PC-9 (cell line): ENCODE measurements around the gene PAF1. TPM values are rescaled to one million over a fixed set of nuclear protein-coding genes. Genes with fewer than 3 reads are reported as not detected.

ENCODE experiments used
- BruUV-seq: library from RNA; stranded (reverse); fragments of 400-500 nt; replicated peaks from 2 replicates; lab custom pipeline; 2021; lab: Mats Ljungman, UMichigan
- CTCF ChIA-PET: fragments of 300-600 bp; sonication (Branson Sonifier 250); formaldehyde crosslinking; loops from one replicate; lab custom pipeline; 2022; ENCODE audit warnings: antibody characterized with exemption; lab: Charles Lee
- POLR2A ChIA-PET: fragments of 300-600 bp; sonication (Branson Sonifier 250); formaldehyde crosslinking; loops from one replicate; lab custom pipeline; 2022; ENCODE audit warnings: antibody characterized with exemption; ENCODE audit not compliant: unreplicated experiment; lab: Charles Lee
- DNase-seq, 2 experiments: peaks; one replicate each; pipeline versions ENCODE4 v3.0.0 to v3.0.0-alpha.2; 2015 to 2022; ENCODE audit warnings: mixed read lengths in 1 of 2
- H2AFZ ChIP-seq: fragments of 200-600 bp; sonication (generic); 2 replicates; pipeline ENCODE4 v1.8.1; 2017; ENCODE audit warnings: antibody characterized with exemption
- H3F3A ChIP-seq: fragments of 200-600 bp; sonication (generic); 2 replicates; pipeline ENCODE4 v1.8.1; 2017; ENCODE audit warnings: antibody characterized with exemption, mild to moderate bottlenecking, low read depth; ENCODE audit not compliant: insufficient read depth
- H3K27ac ChIP-seq: fragments of 200-600 bp; sonication (generic); 2 replicates; pipeline ENCODE4 v1.6.1; 2016; ENCODE audit warnings: mixed run types
- H3K27me3 ChIP-seq: fragments of 200-600 bp; sonication (generic); 2 replicates; pipeline ENCODE4 v1.6.1; 2016; ENCODE audit warnings: low read depth, mixed run types; ENCODE audit not compliant: insufficient read depth
- H3K36me3 ChIP-seq: fragments of 200-600 bp; sonication (generic); 2 replicates; pipeline ENCODE4 v1.6.1; 2016; ENCODE audit warnings: low read depth, mixed run types
- H3K4me1 ChIP-seq: fragments of 200-600 bp; sonication (generic); replicated peaks from 2 replicates; pipeline ENCODE4 v1.6.1; 2016; ENCODE audit warnings: mixed run types; ENCODE audit not compliant: insufficient read depth
- H3K4me2 ChIP-seq: fragments of 200-600 bp; sonication (generic); 2 replicates; pipeline ENCODE4 v1.6.1; 2017; ENCODE audit warnings: mixed run types
- H3K4me3 ChIP-seq: fragments of 200-600 bp; sonication (generic); 2 replicates; pipeline ENCODE4 v1.6.1; 2016; ENCODE audit warnings: mixed run types
- H3K79me2 ChIP-seq: fragments of 200-600 bp; sonication (generic); 2 replicates; pipeline ENCODE4 v1.6.1; 2017; ENCODE audit warnings: low read depth, mixed run types
- H3K9me2 ChIP-seq: fragments of 200-600 bp; sonication (generic); 2 replicates; pipeline ENCODE4 v1.8.1; 2017; ENCODE audit warnings: mild to moderate bottlenecking; ENCODE audit not compliant: insufficient read depth
- H3K9me3 ChIP-seq: fragments of 200-600 bp; sonication (generic); 2 replicates; pipeline ENCODE4 v1.8.1; 2016; ENCODE audit warnings: low read depth; ENCODE audit not compliant: insufficient read depth
- H4K20me1 ChIP-seq: fragments of 200-600 bp; sonication (generic); 2 replicates; pipeline ENCODE4 v1.8.1; 2017; ENCODE audit not compliant: insufficient read depth
- CTCF ChIP-seq: fragments of 200-600 bp; sonication (generic); conservative IDR thresholded peaks from 2 replicates; pipeline ENCODE4 v1.6.1; 2017; ENCODE audit warnings: mixed run types, antibody characterized with exemption, mild to moderate bottlenecking, moderate library complexity
- EZH2 ChIP-seq: fragments of 200-600 bp; sonication (generic); IDR thresholded peaks from 2 replicates; pipeline ENCODE4 v1.8.0; 2017; ENCODE audit warnings: antibody characterized with exemption, low read depth
- intact Hi-C: fragments of 100-400 bp; cut with micrococcal nuclease; formaldehyde crosslinking; loops from one replicate; pipeline ENCODE4 v1.10.0; 2022; ENCODE audit not compliant: unreplicated experiment
- total RNA-seq: library from RNA; stranded (reverse); gene quantifications from 2 replicates; pipeline ENCODE4 v1.2.3, GENCODE V29; 2021

PAF1 gene
- total RNA-seq, 1 experiment from 2014 or later: 61.1 TPM

DNA sequence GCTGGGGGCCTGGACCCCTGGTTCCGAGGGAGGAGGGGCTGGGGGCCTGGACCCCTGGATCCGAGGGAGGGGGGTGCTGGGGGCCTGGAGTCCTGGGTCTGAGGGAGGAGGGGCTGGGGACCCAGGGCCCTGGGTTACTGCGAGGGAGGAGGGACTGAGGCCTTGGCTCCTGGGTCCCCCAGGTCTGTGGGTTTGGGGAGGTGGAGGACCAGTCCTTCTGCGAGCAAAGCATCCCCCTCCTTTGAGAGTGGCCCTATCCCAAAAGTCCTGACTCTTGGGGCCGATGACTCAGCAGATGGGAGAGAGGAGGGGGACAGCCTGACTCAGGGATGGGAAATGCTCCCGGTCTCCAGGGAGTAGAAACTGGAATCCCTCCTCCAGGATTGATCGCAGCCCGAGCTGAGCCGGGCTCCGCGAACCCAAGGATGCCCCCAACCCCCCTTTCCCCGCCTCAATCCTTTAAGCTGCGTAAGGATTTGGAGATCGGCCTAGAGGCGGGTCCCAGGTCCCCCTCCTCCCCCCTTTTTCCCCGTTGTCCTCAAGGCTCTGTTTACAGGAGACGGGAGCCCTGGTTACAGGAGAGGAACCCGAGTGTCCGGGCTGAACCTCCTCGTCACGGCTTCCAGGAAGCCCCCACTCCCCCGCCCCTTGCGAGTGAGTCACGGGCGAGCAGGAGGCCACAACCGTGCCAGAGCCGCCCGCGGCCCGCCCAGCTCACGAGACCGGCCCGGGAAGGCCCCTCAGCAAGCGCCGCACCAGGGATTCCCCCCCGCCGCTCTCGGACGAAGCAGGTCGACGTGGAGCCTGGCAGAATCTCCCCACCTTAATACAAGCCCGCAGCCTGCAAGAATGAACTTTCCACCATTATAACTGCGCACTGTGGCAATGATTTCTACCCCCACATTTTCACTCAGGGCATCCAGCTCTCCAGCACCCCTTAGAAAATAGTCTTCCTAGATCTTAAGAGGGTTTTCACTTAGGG, 12.7 kb upstream of the PAF1 start:
- Histone ChIP-seq H3K9me2 (no peaks in the 10 kb centered on the region), H3K4me2 (peak overlapping the region; percentile 99), H3K27me3 (no peaks in the 10 kb centered on the region), H4K20me1 (peaks cover 11% of the 10 kb centered on the region), H3K27ac (peak overlapping the region; percentile 98), H3K79me2 (peaks cover 19% of the 10 kb centered on the region), H3K36me3 (peaks cover 9% of the 10 kb centered on the region; the same call in 1 of the 2 replicates), H3K9me3 (no peaks in the 10 kb centered on the region), H3K4me1 (peaks cover 51% of the 10 kb centered on the region), H3F3A (peaks cover 73% of the 10 kb centered on the region), H3K4me3 (peak overlapping the region; percentile 82), H2AFZ (peak overlapping the region; percentile 11; the same call in 1 of the 2 replicates)
- intact Hi-C loops: loop anchor here (1.0 kb wide), 2 partner anchors 9 to 572 kb away; partner anchors contain the start of genes ECH1 and PLEKHG2
- POLR2A ChIA-PET: interaction anchor here (0.5 to 1.0 kb wide), 10 partner anchors 13 to 749 kb away, joined by 3 to 18 read pairs (median 3); partner anchors contain the start of genes MED29, PAF1, PSMC4 and RPS16
- no peak for TF ChIP-seq CTCF
- no peak for TF ChIP-seq EZH2
- CTCF ChIA-PET: interaction anchor here (0.5 to 0.6 kb wide), 2 partner anchors 148 to 371 kb away, joined by 3 to 4 read pairs; no protein-coding TSS in a partner anchor
- BruUV-seq: TSS peak; percentile 19
- peak; percentile 93 to 99 for DNase-seq

- H3K4me1 ChIP-seq: peaks cover 56% of the 10 kb centered on the region
- intact Hi-C loops: loop anchor here (1.0 kb wide), 2 partner anchors 10 to 571 kb away; partner anchors contain the start of genes ECH1 and PLEKHG2
These were observed 11.7 kb upstream of the PAF1 start for GRCh38 chr19:39402346-39403300.

More at GRCh38 chr19:39402346-39403300, 11.7 kb upstream of the PAF1 start:
- no peaks in the 10 kb centered on the region for H3K36me3 ChIP-seq
- peak overlapping the region; percentile 82 for H3K4me3 ChIP-seq
- no TSS peak for BruUV-seq
- peaks cover 79% of the 10 kb centered on the region for H3F3A ChIP-seq
- no peaks in the 10 kb centered on the region for H3K27me3 ChIP-seq
- H4K20me1 ChIP-seq: peaks cover under 1% of the 10 kb centered on the region; the same call in 1 of the 2 replicates
- ChIA-PET POLR2A (interaction anchor here (0.5 to 1.0 kb wide), 8 partner anchors 10 to 720 kb away, joined by 3 to 5 read pairs (median 3); partner anchors contain the start of genes MED29, PAF1, PLEKHG2 and SAMD4B), CTCF (interaction anchor here (1.9 kb wide), 1 partner anchor 9 kb away, joined by 4 read pairs; no protein-coding TSS in a partner anchor)
- no peaks in the 10 kb centered on the region for H3K9me2 ChIP-seq
- peak overlapping the region; percentile 41; the same call in 1 of the 2 replicates for H2AFZ ChIP-seq
- no peaks in the 10 kb centered on the region for H3K9me3 ChIP-seq
- H3K79me2 ChIP-seq: peaks cover 9% of the 10 kb centered on the region
- DNase-seq: peak; percentile 63 to 85
- peak overlapping the region; percentile 99 for H3K4me2 ChIP-seq
- TF ChIP-seq EZH2 (no peak), CTCF (no peak)
- H3K27ac ChIP-seq: peak overlapping the region; percentile 98
